Panc1 (cell line): ENCODE measurements around the gene PAGE2. TPM values are rescaled to one million over a fixed set of nuclear protein-coding genes. Genes with fewer than 3 reads are reported as not detected.

Experiments
- total RNA-seq: library from RNA; stranded (reverse); gene quantifications from one replicate; pipeline ENCODE4 v1.2.1, GENCODE V29; 2021; ENCODE audit not compliant: unreplicated experiment

PAGE2 gene
- total RNA-seq, 1 experiment from 2014 or later = not detected

Other genes with a start within 250 kb of the PAGE2 start
- gene TRO, start 168.2 kb upstream of the PAGE2 start, total RNA-seq = 2.4 TPM
- gene PFKFB1, start 94.8 kb upstream of the PAGE2 start, total RNA-seq = 0.36 TPM
- gene APEX2, start 88.7 kb upstream of the PAGE2 start, total RNA-seq = 32.3 TPM
- gene ALAS2, start 58.0 kb upstream of the PAGE2 start, total RNA-seq = not detected
- not detected for gene PAGE2B, start 14.0 kb upstream of the PAGE2 start, total RNA-seq
- not detected for gene PAGE5, start 131.3 kb downstream of the PAGE2 start, total RNA-seq
- gene PAGE3, start 175.9 kb downstream of the PAGE2 start, total RNA-seq = not detected